ENCODE data around the gene POU2F3.

GRCh38 chr11:120212259-120212878 lies 27.6 kb upstream of the POU2F3 start:
- TF ChIP-seq CTCF (IDR thresholded peaks at IDR 0.05) = no peak
- TF ChIP-seq POLR2A (IDR thresholded peaks at IDR 0.05) = no peak
- TF ChIP-seq EP300 (IDR thresholded peaks at IDR 0.05) = no peak
